Left ventricle myocardium inferior (tissue), 1 donor: Measurements from ENCODE around the gene B4GALNT1. TPM values are rescaled to one million over a fixed set of nuclear protein-coding genes. Genes with fewer than 3 reads are reported as not detected.
"Not testable (repeated sequence)": the region's sequence is repeated elsewhere in the genome, so short reads cannot be mapped to it uniquely, and the experiment has no call there.

Source experiments
- DNase-seq: peaks from one replicate; pipeline ENCODE4 v3.0.0-alpha.2; 2020
- H3K27ac ChIP-seq: fragments of 200-600 bp; replicated peaks from 2 replicates; pipeline ENCODE4 v1.8.0; 2021
- H3K27me3 ChIP-seq: fragments of 200-600 bp; 2 replicates; pipeline ENCODE4 v1.8.0; 2021; ENCODE audit warnings: low read depth
- H3K36me3 ChIP-seq: fragments of 200-600 bp; 2 replicates; pipeline ENCODE4 v1.8.0; 2021
- H3K4me1 ChIP-seq: fragments of 200-600 bp; 2 replicates; pipeline ENCODE4 v1.8.0; 2021
- H3K4me3 ChIP-seq: fragments of 200-600 bp; 2 replicates; pipeline ENCODE4 v1.8.0; 2021; ENCODE audit warnings: mild to moderate bottlenecking, moderate library complexity
- H3K9me3 ChIP-seq: fragments of 200-600 bp; replicated peaks from 2 replicates; pipeline ENCODE4 v1.8.0; 2021
- CTCF ChIP-seq: fragments of 200-600 bp; IDR thresholded peaks from 2 replicates; pipeline ENCODE4 v1.8.0; 2021; ENCODE audit warnings: antibody characterized with exemption, mild to moderate bottlenecking, borderline replicate concordance
- intact Hi-C: fragments of 100-400 bp; cut with micrococcal nuclease; formaldehyde crosslinking; loops from one replicate; pipeline ENCODE4 v1.11.0; 2022
- total RNA-seq: library from RNA; stranded (reverse); fragmentation: NEBNext Ultra II Directional; extraction: Animal tissue kit (Norgen Biotek cat#: 25700); gene quantifications from one replicate; pipeline ENCODE4 v1.2.1, GENCODE V29; 2021
- donor health status: DM: no; HTN: yes; CAD: no; lungs with severe emphysema.

Gene B4GALNT1
- total RNA-seq, 1 donor from 2014 or later = 4.7 TPM

GRCh38 chr12:57655541-57656240 is 22.7 kb upstream of the B4GALNT1 start:
- TF ChIP-seq CTCF = no peak
- H3K27me3 ChIP-seq = peaks cover 42% of the 10 kb centered on the region

GRCh38 chr12:57654042-57654441 is 21.0 kb upstream of the B4GALNT1 start:
- Histone ChIP-seq H3K4me1 (no peaks in the 10 kb centered on the region), H3K9me3 (no peaks in the 10 kb centered on the region), H3K36me3 (no peaks in the 10 kb centered on the region), H3K27ac (no peak overlapping the region), H3K27me3 (peaks cover 28% of the 10 kb centered on the region), H3K4me3 (no peak overlapping the region)
- intact Hi-C loops = no loop called here
- no peak for DNase-seq
- no peak for TF ChIP-seq CTCF

More at GRCh38 chr12:57655541-57656240, 22.7 kb upstream of the B4GALNT1 start:
- H3K4me1 ChIP-seq = no peaks in the 10 kb centered on the region
- no peak for DNase-seq
- no peaks in the 10 kb centered on the region for H3K9me3 ChIP-seq
- no peak overlapping the region for H3K27ac ChIP-seq
- intact Hi-C loops = no loop called here
- H3K4me3 ChIP-seq = no peak overlapping the region
- no peaks in the 10 kb centered on the region for H3K36me3 ChIP-seq

GRCh38 chr12:57646659-57647049 is 13.7 kb upstream of the B4GALNT1 start:
- H3K4me3 ChIP-seq, H3K27ac ChIP-seq, DNase-seq, H3K4me1 ChIP-seq, H3K36me3 ChIP-seq, intact Hi-C loops: not testable (repeated sequence)
- peaks cover 24% of the 10 kb centered on the region for H3K27me3 ChIP-seq
- H3K9me3 ChIP-seq = peaks cover 18% of the 10 kb centered on the region

- intact Hi-C loops, H3K27ac ChIP-seq, DNase-seq, H3K4me1 ChIP-seq, H3K36me3 ChIP-seq, H3K4me3 ChIP-seq: not testable (repeated sequence)
- Histone ChIP-seq H3K9me3 (peaks cover 18% of the 10 kb centered on the region), H3K27me3 (peaks cover 29% of the 10 kb centered on the region)
Measured at GRCh38 chr12:57645990-57646658, 13.1 kb upstream of the B4GALNT1 start.

- Histone ChIP-seq H3K4me3 (no peak overlapping the region), H3K36me3 (no peaks in the 10 kb centered on the region), H3K27me3 (peaks cover 72% of the 10 kb centered on the region), H3K4me1 (no peaks in the 10 kb centered on the region), H3K27ac (no peak overlapping the region), H3K9me3 (peaks cover 18% of the 10 kb centered on the region)
- TF ChIP-seq CTCF = no peak
- intact Hi-C loops = no loop called here
- DNase-seq = no peak
Measured at GRCh38 chr12:57641699-57642442, 8.9 kb upstream of the B4GALNT1 start.

- intact Hi-C loops = no loop called here
- H3K9me3 ChIP-seq = peaks cover 7% of the 10 kb centered on the region
- H3K27me3 ChIP-seq = peaks cover 84% of the 10 kb centered on the region
- no peak for TF ChIP-seq CTCF
- no peak overlapping the region for H3K4me3 ChIP-seq
- H3K27ac ChIP-seq = no peak overlapping the region
- no peak for DNase-seq
- no peaks in the 10 kb centered on the region for H3K36me3 ChIP-seq
- H3K4me1 ChIP-seq = no peaks in the 10 kb centered on the region
Measured at GRCh38 chr12:57640175-57641042, 7.4 kb upstream of the B4GALNT1 start.
